Activated T-cell treated with anti-CD3 and anti-CD28 coated beads, Interleukin-2, amount 50 U/mL, for 72 hours (primary cell): ENCODE data around the gene ISCU. TPM values are rescaled to one million over a fixed set of nuclear protein-coding genes. Genes with fewer than 3 reads are reported as not detected.
"Not testable (repeated sequence)": the region's sequence is repeated elsewhere in the genome, so short reads cannot be mapped to it uniquely, and the experiment has no call there.

Source experiments
- ATAC-seq, 2 donors: fragments of 150-1000 bp; cut with Tn5 transposase; replicated peaks in 1 of 2; 2 replicates each; pipeline ENCODE4 v1.10.0; 2021; ENCODE audit warnings: moderate library complexity in 2 of 2, mild to moderate bottlenecking in 1 of 2
- DNase-seq, 2 donors: peaks; one replicate each; pipeline ENCODE4 v3.0.0; 2021 to 2022; ENCODE audit warnings: mixed read lengths in 1 of 2
- H3K27ac Mint-ChIP-seq: one replicate; pipeline ENCODE4 v1.8.0; 2022; ENCODE audit warnings: mild to moderate bottlenecking, moderate library complexity, mixed read lengths
- H3K27me3 Mint-ChIP-seq: one replicate; pipeline ENCODE4 v1.8.0; 2022; ENCODE audit warnings: low read depth, mixed read lengths
- H3K36me3 Mint-ChIP-seq, 2 donors: one replicate each; pipeline ENCODE4 v1.8.0; 2022; ENCODE audit warnings: mixed read lengths in 2 of 2, mild to moderate bottlenecking in 1 of 2; ENCODE audit not compliant: insufficient read depth in 2 of 2
- H3K4me1 Mint-ChIP-seq: one replicate; pipeline ENCODE4 v1.8.0; 2022; ENCODE audit warnings: low read depth, mixed read lengths
- H3K4me3 Mint-ChIP-seq, 2 donors: one replicate each; pipeline ENCODE4 v1.8.0; 2022; ENCODE audit warnings: mild to moderate bottlenecking in 2 of 2, mixed read lengths in 2 of 2, moderate library complexity in 2 of 2
- H3K9me3 Mint-ChIP-seq, 2 donors: one replicate each; pipeline ENCODE4 v1.8.0; 2022; ENCODE audit warnings: mixed read lengths in 2 of 2
- total RNA-seq, 2 donors: library from RNA; stranded (reverse); gene quantifications; one replicate each; pipeline ENCODE4 v1.2.3, GENCODE V29; 2022

The ISCU gene
- total RNA-seq, 2 donors from 2014 or later: 115 to 139 TPM

DNA sequence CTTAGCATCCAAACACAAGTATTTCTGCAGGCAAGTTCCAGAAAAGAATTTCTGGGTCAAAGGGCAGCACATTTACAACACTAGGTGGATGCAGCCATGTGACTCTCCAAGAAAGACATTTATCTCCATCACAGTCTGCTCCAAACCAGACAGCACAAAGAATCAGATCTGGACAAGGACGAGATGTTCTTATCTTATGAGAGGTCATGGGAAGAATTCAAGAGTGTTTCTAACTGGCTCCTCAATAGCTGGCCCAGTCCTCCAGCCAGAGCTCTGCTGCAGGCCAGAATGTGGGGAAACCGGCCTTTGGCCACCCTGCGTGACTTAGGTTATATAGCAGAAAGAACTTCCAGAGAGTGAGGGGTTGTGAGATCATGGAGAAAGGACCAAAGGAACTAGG is 18.1 kb downstream of the ISCU start:
- H3K9me3 Mint-ChIP-seq: peaks cover 7 to 10% of the 10 kb centered on the region in 2 donors
- peaks cover 0 to 2% of the 10 kb centered on the region in 2 donors for H3K36me3 Mint-ChIP-seq
- H3K27me3 Mint-ChIP-seq: peaks cover 6% of the 10 kb centered on the region
- no peak overlapping the region for H3K27ac Mint-ChIP-seq
- DNase-seq (no peak), ATAC-seq (no peak)
- H3K4me3 Mint-ChIP-seq: no peak overlapping the region
- peaks cover 8% of the 10 kb centered on the region for H3K4me1 Mint-ChIP-seq

DNA sequence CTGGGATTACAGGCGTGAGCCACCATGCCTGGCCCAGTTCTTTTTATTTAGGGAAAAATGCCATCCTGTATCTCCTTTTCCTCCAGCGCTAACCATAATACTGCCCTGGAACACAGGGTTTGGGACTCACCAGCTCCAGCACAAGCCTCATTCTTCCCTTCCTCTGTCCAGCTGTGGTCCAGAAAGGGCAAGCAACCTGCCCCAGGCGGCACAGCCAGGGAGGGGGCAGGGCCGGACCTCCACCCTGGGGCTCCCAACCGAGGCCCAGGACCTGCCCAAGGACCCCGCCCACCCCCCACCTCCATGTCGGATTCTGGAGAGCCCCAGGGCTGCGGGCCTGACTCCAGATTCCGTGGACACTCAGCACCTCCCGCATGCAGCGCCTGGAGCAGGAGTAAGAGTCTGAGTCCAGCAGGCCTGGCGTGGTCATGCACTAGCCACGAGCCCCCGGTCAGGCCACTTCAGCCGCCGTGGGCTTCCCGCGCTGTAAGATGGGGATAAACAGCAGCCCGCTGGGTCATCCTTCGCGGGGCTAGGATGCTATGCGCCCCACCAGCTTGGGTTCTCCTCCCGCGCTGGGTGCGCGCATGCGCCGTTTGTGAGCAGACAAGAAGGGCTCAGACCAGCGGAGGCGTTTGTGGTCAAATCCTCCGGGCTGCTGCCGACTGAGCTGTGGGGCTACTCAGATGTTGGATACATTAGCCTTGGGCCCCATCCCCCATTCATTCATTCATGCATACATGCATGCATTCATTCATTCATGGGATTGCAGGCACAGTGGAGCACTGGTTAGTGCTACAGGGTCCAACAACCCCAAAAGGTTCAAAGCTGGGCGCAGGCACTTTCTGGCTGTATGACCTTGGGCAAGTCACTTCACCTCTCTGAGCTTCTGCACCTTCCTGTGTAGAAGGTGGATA is 19.2 kb downstream of the ISCU start:
- DNase-seq: no peak
- peaks cover 5% of the 10 kb centered on the region for H3K27me3 Mint-ChIP-seq

DNA sequence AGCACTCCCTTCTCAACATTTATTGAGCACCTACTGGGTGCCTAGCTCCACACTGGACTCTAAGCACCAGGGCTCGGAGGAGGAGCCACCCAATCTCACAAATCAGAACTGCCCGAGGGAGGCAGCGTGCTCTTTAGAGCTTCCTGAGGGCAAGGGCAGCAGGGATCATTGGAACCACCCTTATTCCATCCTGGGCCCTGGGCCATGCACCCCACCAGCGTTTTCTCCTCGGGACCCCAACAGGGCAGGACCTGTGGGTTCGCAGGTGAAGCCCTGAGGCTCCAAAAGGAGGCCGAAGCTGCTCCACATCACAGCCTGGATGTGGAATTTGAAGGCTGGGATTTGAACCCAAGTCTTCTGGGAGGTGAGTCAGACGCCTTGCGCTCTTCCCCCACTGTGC is 20.1 kb downstream of the ISCU start:
- Mint-ChIP-seq H3K27me3 (peaks cover 5% of the 10 kb centered on the region), H3K4me3 (no peak overlapping the region), H3K4me1 (no peaks in the 10 kb centered on the region), H3K9me3 (peaks cover 7 to 10% of the 10 kb centered on the region in 2 donors), H3K27ac (no peak overlapping the region), H3K36me3 (peaks cover 0 to 2% of the 10 kb centered on the region in 2 donors)
- ATAC-seq (no peak), DNase-seq (no peak)

More for the DNA sequence above, 19.2 kb downstream of the ISCU start:
- Mint-ChIP-seq H3K9me3 (peaks cover 7 to 10% of the 10 kb centered on the region in 2 donors), H3K4me1 (no peaks in the 10 kb centered on the region), H3K27ac (no peak overlapping the region), H3K36me3 (peaks cover 0 to 2% of the 10 kb centered on the region in 2 donors), H3K4me3 (no peak overlapping the region)
- ATAC-seq: no peak

DNA sequence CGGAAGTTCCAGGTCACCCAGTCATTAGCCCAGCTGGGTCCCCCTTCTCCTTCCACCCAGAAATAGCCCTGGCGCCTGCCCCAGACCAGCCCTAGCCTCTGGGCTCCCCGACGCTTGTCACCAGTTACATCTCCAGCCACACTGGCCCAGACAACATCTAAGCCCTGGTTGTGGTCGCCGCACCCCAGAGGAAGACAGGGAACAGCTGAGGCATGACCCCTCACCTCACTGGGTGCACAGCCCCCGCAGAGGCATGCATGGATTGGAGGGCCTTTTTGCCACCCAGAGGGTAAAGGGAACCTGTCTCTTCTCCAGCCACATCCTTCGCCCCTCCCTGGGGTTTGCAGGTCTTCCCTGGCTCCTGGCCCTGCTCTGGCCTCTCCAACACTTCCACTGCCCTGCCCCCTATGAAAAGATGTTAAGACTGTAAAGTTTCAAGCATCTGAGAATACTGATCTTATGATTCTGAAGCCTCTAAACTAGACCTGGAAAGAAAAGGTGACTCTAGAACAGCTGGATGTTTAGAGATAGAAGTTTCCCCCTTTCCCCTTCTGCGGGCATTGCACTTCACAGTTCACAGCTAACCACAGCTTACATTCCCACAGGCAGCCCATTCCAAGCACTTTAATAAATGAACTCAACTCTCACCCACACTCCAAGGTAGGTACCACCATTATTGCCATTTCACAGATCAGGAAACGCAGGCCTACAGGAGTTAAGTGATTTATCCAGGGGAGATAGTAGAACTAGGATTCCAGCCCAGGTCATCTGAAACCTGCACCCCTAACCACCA is 20.8 kb downstream of the ISCU start:
- H3K27me3 Mint-ChIP-seq: peaks cover 5% of the 10 kb centered on the region
- peaks cover 7 to 9% of the 10 kb centered on the region in 2 donors for H3K9me3 Mint-ChIP-seq
- H3K4me3 Mint-ChIP-seq: no peak overlapping the region
- DNase-seq (no peak), ATAC-seq (no peak)
- H3K36me3 Mint-ChIP-seq: peaks cover 0 to 2% of the 10 kb centered on the region in 2 donors
- H3K27ac Mint-ChIP-seq: no peak overlapping the region
- no peaks in the 10 kb centered on the region for H3K4me1 Mint-ChIP-seq

DNA sequence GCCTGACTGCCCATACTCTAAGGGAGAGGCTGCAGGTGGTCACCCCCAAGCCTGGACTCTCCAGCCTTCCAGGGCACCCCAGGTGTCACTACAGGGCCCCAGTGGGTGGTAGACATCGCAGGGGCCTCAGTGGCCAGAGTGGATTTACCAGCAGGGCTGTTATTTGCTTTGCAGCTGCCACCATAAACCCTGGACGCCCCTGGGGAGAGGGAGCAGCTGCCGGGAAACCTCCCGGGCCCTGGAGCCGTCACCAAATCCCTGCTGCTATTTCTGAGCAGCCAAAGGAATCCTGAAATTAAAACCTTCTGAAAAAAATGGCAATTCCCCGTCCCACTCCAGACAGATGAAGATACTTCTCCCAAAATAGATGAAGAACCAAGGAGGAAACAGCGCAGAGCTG is 21.6 kb downstream of the ISCU start:
- no peak overlapping the region for H3K27ac Mint-ChIP-seq
- H3K36me3 Mint-ChIP-seq: no peaks in the 10 kb centered on the region
- DNase-seq (no peak), ATAC-seq (no peak)
- H3K27me3 Mint-ChIP-seq: peaks cover 5% of the 10 kb centered on the region
- H3K4me3 Mint-ChIP-seq: no peak overlapping the region
- peaks cover 1 to 2% of the 10 kb centered on the region in 2 donors for H3K9me3 Mint-ChIP-seq
- H3K4me1 Mint-ChIP-seq: no peaks in the 10 kb centered on the region

DNA sequence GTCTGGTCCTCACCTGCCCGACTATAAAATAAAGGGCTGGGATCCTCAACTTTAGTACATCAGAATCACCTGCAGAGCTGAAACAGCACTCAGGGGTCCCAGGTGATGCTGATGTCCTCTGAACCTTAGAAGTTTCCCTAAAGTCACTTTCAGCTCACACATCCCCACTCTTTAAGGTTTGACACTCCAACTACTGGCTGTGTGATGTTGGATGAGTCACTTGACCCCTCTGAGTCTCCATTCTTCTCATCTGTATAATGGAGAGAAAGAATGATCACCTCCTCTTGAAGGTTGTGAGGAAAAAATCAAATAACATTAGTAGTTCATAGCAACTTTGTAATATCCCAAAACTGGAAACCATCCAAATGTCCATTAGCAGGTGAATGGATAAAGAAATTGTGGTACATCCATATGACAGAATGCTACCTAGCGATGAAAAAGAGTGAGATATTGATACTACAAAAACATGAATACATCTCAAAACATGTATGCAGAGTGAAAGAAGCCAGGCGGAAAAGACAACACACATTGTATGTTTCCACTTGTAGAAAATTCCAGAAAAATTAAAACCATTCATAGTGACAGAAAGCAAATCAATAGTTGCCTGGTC is 22.2 kb downstream of the ISCU start:
- H3K27me3 Mint-ChIP-seq: peaks cover 5% of the 10 kb centered on the region
- H3K9me3 Mint-ChIP-seq: no peaks in the 10 kb centered on the region
- H3K27ac Mint-ChIP-seq: no peak overlapping the region
- no peak overlapping the region for H3K4me3 Mint-ChIP-seq
- H3K4me1 Mint-ChIP-seq: no peaks in the 10 kb centered on the region
- H3K36me3 Mint-ChIP-seq: no peaks in the 10 kb centered on the region
- DNase-seq (no peak), ATAC-seq (no peak)

DNA sequence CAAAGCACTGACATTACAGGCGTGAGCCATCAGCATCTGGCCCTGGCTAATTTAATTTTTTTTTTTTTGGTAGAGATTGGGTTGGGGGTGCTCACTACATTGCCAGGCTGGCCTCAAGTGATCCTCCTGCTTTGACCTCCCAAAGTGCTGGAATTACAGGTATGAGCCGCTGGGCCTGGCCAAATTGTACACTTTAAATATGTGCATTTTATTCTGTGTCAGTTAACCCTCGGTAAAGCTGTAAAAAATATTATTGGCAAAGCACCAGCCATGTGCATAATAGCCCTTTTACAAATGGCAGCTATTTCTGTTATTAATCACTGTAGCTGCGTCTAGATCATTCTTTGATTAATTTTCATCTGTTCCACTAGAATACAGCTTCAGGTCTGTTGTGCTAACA is 23.5 kb downstream of the ISCU start:
- no peaks in the 10 kb centered on the region for H3K36me3 Mint-ChIP-seq
- H3K27me3 Mint-ChIP-seq: peaks cover 5% of the 10 kb centered on the region
- ATAC-seq: no peak
- H3K27ac Mint-ChIP-seq: no peak overlapping the region
- no peaks in the 10 kb centered on the region for H3K9me3 Mint-ChIP-seq
- DNase-seq: no peak
- H3K4me1 Mint-ChIP-seq: no peaks in the 10 kb centered on the region
- H3K4me3 Mint-ChIP-seq: no peak overlapping the region

DNA sequence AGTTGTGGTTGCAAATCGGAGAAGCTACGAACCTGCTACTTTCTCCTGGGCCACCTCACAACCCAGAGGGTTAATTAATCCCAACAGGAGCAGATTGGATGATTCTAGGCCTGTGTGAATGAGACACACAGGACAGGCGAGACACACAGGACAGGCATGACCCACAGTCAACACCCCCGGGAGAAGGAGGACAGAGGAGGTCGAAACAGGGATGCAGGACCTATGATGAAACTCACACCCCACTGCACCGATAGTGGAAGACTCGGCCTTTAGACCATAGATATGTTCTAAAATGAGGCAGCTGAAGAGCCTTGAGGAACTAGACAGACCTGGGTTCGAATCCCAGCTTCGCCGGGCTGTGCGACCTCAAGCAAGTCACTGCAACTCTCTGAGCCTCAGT is 23.9 kb downstream of the ISCU start:
- no peaks in the 10 kb centered on the region for H3K4me1 Mint-ChIP-seq
- H3K9me3 Mint-ChIP-seq: no peaks in the 10 kb centered on the region
- peaks cover 5% of the 10 kb centered on the region for H3K27me3 Mint-ChIP-seq
- no peak for DNase-seq
- H3K4me3 Mint-ChIP-seq: no peak overlapping the region
- no peak for ATAC-seq
- no peaks in the 10 kb centered on the region for H3K36me3 Mint-ChIP-seq
- H3K27ac Mint-ChIP-seq: no peak overlapping the region

DNA sequence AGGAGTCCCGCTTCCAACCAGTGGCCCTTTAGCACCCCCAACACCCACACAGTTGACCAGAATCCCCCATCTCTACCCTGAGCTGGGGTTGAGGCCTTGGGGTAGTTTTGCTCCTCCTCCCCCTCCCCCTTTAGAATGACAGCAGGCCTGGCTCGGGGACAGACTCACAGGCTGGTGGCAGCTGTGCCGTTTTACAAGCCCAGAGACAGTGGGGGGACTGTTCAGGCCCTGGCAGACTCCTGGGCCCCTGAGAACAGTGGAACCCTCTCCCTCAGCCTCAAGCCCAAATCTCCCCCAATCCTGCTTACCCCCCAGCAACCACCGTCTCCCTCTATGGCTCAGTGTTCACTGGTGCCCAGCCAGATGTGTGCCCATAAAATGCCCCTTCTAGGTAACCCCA is 25.4 kb downstream of the ISCU start:
- Mint-ChIP-seq H3K36me3 (no peaks in the 10 kb centered on the region), H3K27ac (no peak overlapping the region), H3K4me3 (no peak overlapping the region), H3K9me3 (no peaks in the 10 kb centered on the region), H3K4me1 (no peaks in the 10 kb centered on the region), H3K27me3 (peaks cover 5% of the 10 kb centered on the region)
- DNase-seq: no peak
- ATAC-seq: no peak

DNA sequence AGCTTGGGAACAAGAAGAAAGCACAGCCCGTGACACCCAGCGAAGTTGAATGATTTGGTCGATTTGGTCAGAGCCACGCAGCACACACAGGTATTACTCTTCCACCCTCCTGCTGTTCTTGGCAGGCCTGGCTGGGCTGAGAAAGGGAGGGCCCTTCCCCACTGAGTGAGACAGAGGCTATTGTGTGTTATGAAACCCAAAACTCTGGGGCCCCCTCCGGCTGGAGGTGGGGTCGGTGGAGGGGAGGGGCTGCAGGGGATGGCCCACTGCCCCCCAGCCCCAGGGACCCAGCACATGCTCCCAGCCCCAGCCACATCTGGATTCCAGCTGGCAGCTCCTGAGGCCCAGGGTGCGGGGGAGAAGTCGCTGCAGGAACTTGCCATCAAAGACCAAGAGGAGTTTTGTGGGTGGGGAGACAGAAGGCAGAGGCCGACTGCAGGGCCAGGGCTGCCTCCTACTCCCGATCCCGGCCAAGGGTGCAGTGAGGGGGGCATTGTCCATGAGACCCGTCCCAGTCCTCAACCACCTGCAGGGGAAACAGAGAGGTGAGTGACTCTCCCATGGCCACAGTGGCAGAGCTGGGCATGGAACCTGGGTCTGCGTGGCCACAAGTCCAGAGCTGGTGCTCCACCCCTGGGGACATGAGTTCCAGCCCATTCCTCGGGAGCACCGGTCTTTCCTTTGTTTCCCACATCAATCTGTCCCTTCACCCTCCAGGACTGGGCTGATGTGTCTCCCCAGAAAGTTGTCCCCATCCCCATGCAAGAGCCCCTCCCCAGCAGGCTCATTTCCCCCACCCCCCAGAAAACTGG is 26.8 kb downstream of the ISCU start:
- H3K27me3 Mint-ChIP-seq: peaks cover 5% of the 10 kb centered on the region
- no peak overlapping the region for H3K4me3 Mint-ChIP-seq
- no peaks in the 10 kb centered on the region for H3K4me1 Mint-ChIP-seq
- no peak for ATAC-seq
- H3K9me3 Mint-ChIP-seq: no peaks in the 10 kb centered on the region
- no peaks in the 10 kb centered on the region for H3K36me3 Mint-ChIP-seq
- no peak overlapping the region for H3K27ac Mint-ChIP-seq
- no peak for DNase-seq

DNA sequence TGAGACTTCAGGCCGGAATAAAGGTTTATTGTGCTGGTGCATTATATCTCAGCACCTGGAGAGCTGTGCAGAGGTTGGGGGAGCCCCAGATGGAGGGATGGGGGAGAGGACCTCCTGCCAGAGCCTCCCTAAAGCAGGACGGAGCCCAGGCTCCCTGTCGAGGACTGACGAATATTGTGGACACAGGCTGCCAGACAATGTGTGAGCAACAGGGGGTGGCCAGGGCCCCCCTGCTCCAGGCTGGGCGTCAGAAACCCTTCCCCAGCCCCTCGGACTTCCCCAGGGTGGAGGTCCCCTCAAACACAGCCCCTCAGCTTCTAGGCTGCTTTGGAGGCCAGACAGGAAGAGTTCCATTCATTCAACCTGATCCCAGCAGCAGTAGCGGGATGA is 27.4 kb downstream of the ISCU start:
- no peak for DNase-seq
- Mint-ChIP-seq H3K27me3 (peaks cover 1% of the 10 kb centered on the region), H3K36me3 (no peaks in the 10 kb centered on the region), H3K27ac (no peak overlapping the region), H3K4me1 (no peaks in the 10 kb centered on the region), H3K4me3 (no peak overlapping the region), H3K9me3 (no peaks in the 10 kb centered on the region)
- no peak for ATAC-seq

DNA sequence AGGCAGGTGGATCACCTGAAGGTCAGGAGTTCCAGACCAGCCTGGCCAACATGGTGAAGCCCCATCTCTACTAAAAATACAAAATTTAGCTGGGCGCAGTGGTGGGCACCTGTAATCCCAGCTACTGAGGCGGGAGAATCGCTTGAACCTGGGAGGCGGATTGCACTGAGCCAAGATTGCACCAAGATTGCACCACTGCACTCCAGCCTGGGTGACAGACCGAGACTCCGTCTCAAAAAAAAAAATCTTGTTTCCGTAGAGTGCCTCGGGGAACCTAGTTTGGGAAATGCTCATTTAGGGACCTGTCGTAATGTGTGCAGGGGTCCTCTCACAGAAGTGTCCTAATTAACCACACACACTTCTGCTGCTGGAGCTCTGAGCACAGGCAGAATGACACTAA is 28.1 kb downstream of the ISCU start:
- not testable (repeated sequence) for H3K27ac Mint-ChIP-seq, H3K9me3 Mint-ChIP-seq, DNase-seq, H3K36me3 Mint-ChIP-seq, ATAC-seq, H3K4me3 Mint-ChIP-seq, H3K27me3 Mint-ChIP-seq, H3K4me1 Mint-ChIP-seq
